GM10248 (cell line): Measurements from ENCODE around the gene PAPOLG.

Experiments
- CTCF ChIA-PET: fragments of 300-600 bp; sonication (Branson Sonifier 250); formaldehyde crosslinking; extraction: SDS; loops from one replicate; lab custom pipeline; 2021; ENCODE audit warnings: antibody characterized with exemption; lab: Yijun Ruan, JAX
- POLR2A ChIA-PET: fragments of 350-650 bp; sonication (Branson Sonifier 250); formaldehyde crosslinking; extraction: SDS; loops from one replicate; lab custom pipeline; 2020; ENCODE audit warnings: antibody characterized with exemption; lab: Yijun Ruan, JAX
- DNase-seq: peaks from one replicate; pipeline ENCODE4 v3.0.0; 2012; ENCODE audit errors: extremely low spot score
- CTCF ChIP-seq: IDR thresholded peaks from 2 replicates; pipeline ENCODE4 v1.5.1; 2012; ENCODE audit warnings: mild to moderate bottlenecking, low read depth; ENCODE audit errors: extremely low read depth, missing control alignments, control extremely low read depth

PAPOLG gene

GRCh38 chr2:60840880-60841279, 84.8 kb downstream of the PAPOLG start:
- no peak for DNase-seq

GRCh38 chr2:60843006-60843405, 86.9 kb downstream of the PAPOLG start:
- DNase-seq, result no peak
- no peak for TF ChIP-seq CTCF
- ChIA-PET POLR2A (no interaction called here), CTCF (no interaction called here)

More at GRCh38 chr2:60840880-60841279, 84.8 kb downstream of the PAPOLG start:
- no peak for TF ChIP-seq CTCF
- POLR2A ChIA-PET, result interaction anchor here (0.7 kb wide), 1 partner anchor 50 kb away, joined by 3 read pairs; no protein-coding TSS in a partner anchor
- CTCF ChIA-PET, result interaction anchor here (0.9 to 5.1 kb wide), 7 partner anchors 9 to 50 kb away, joined by 3 to 29 read pairs (median 5); partner anchors contain the start of gene REL

- POLR2A ChIA-PET, result no interaction called here
- CTCF ChIA-PET, result interaction anchor here (1.5 kb wide), 1 partner anchor 19 kb away, joined by 5 read pairs; no protein-coding TSS in a partner anchor
- no peak for TF ChIP-seq CTCF
- DNase-seq, result no peak
These were observed 88.0 kb downstream of the PAPOLG start for GRCh38 chr2:60844105-60844504.

GRCh38 chr2:60847854-60848253, 91.8 kb downstream of the PAPOLG start:
- CTCF ChIA-PET, result interaction anchor here (0.8 to 1.3 kb wide), 4 partner anchors 8 to 39 kb away, joined by 3 to 4 read pairs (median 3); no protein-coding TSS in a partner anchor
- POLR2A ChIA-PET, result no interaction called here
- TF ChIP-seq CTCF, result no peak
- DNase-seq, result no peak
